Ramos (cell line): ENCODE results near the gene ARF1.

Experiments used
- in situ Hi-C: fragments of 300-500 bp; cut with MboI; formaldehyde crosslinking; loops from one replicate; pipeline ENCODE4 v1.14.3; 2022; ENCODE audit warnings: low sequenced_read_pairs; ENCODE audit not compliant: unreplicated experiment

Gene ARF1

GRCh38 chr1:228144193-228144992 lies 61.9 kb downstream of the ARF1 start:
- in situ Hi-C loops: no loop called here

DNA sequence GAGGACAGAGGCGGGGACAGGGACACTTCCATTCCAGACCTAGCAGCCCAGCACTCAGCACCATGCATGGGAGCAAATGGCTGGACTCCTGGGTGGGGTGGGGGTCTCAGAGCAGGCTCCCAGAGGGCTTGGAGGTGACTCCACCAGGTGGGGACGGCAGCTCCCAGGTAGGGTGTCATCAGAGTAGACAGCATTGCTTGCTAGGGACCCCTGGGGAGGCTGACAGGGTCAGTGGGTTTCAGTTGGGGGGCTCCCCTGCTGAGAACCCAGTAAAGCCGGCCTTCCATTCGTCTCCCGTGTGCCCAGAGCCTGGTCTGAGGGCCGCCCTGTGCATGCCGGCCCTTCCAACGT lies 62.5 kb downstream of the ARF1 start:
- in situ Hi-C loops: no loop called here

GRCh38 chr1:228145463-228146416 lies 63.2 kb downstream of the ARF1 start:
- in situ Hi-C loops: no loop called here

DNA sequence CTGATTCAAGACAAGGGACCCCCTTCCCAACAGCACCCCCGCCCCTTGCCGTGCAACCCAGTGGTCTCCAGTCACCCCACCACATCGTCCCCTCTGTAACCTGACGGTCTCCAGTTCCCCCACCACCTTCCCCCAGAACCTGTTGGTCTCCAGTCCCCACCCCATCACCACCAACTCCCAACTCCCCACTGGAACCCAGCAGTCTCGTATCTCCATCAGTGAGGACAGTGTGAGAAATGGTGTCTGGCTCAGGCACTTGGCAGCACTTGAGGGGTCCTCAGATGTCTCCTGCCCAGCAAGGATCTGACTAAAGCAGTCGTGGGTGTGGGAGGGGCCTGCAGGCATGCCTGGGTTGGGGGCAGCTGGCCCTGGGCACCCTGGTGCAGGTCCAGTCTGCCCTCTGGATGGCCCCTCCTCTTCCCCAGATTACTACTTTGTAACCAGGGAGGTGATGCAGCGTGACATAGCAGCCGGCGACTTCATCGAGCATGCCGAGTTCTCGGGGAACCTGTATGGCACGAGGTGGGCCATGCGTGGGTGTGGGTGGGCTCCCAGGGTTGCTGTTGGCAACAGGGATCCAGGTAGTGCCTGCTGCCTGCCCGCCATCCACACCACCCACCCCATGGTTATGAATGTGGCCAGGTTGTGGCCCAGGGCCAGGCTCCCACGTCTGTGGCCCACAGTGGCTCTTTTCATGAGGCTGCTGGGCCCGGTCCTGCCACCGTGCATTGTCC lies 64.1 kb downstream of the ARF1 start:
- in situ Hi-C loops: no loop called here

DNA sequence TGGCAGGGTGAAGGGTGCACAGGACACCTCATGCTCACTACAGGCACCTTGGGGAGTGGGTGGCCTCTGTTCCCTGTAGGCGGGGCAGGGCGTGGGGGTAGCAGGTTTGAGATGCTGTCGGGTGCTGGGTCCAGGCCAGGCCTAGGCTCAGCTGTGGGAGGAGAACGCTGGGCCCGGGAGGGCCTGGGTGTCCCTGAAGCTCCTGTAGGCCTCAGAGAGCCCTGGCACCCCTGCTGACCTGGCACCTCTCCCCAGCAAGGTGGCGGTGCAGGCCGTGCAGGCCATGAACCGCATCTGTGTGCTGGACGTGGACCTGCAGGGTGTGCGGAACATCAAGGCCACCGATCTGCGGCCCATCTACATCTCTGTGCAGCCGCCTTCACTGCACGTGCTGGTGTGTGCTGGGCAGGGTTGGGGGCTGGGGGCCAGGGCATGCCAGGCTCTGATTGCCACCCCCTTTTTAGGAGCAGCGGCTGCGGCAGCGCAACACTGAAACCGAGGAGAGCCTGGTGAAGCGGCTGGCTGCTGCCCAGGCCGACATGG lies 64.7 kb downstream of the ARF1 start:
- in situ Hi-C loops: no loop called here

GRCh38 chr1:228147768-228148167 lies 65.3 kb downstream of the ARF1 start:
- in situ Hi-C loops: no loop called here

GRCh38 chr1:228148196-228148861 lies 65.8 kb downstream of the ARF1 start:
- in situ Hi-C loops: no loop called here
